GM19463 (cell line): ENCODE data around the gene UBTD1.
"Not testable (repeated sequence)": the region's sequence is repeated elsewhere in the genome, so short reads cannot be mapped to it uniquely, and the experiment has no call there.

Source experiments
- ATAC-seq: cut with Tn5 transposase; IDR thresholded peaks from one replicate; pipeline ENCODE4 v1.9.1; 2021; ENCODE audit warnings: mild to moderate bottlenecking, moderate library complexity; ENCODE audit not compliant: unreplicated experiment

UBTD1 gene

DNA sequence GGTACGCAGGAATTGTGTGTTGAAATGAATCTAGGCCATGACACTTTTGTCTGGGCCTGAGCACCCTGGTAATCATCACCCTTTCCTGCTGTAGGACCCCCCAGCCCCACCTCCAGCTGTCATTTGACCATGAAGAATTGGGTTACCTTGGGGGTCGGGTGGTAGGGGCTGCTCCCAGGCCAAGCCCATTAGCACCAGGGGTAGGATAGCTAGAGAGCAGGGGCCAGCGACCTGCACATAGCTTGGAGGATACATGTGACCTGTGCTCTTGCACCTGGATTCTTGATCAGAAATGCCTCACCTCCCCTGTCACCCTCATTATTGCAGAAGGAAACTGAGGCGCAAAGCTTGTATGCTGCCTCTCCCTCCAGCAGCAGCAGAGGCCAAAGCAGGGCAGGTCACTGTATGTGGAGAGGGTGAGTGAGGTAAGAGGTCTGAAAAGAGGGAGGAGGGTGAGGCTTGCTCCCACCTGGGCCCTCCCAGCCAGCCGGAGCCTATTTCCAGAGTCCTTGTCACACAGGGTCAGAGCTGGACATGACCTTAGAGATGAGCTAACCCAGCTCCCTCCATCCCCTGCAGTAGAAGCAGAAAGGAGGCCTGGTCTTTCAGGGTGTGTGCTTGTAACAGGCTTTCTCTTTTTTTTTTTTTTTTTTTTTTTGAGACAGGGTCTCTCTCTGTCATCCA is 38.6 kb downstream of the UBTD1 start:
- no peak for ATAC-seq

DNA sequence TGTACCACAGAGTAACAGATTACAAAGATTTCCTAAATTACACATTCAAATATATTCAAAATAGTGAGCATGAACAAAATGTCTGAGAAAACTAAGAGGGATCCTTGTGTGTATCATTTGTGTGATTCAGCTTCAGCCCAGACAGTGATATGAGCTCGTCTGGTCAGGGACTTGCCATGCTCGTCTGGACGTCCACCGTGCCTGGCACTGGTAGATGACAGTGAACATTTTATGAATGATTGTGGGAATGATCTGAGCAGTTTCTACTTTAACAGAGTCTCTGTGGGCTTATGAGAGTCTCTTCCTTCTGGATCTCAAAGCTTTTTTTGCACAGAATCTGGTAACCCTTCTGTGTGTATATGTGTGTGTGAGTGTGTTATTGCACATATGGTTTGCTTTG is 39.7 kb downstream of the UBTD1 start:
- no peak for ATAC-seq

DNA sequence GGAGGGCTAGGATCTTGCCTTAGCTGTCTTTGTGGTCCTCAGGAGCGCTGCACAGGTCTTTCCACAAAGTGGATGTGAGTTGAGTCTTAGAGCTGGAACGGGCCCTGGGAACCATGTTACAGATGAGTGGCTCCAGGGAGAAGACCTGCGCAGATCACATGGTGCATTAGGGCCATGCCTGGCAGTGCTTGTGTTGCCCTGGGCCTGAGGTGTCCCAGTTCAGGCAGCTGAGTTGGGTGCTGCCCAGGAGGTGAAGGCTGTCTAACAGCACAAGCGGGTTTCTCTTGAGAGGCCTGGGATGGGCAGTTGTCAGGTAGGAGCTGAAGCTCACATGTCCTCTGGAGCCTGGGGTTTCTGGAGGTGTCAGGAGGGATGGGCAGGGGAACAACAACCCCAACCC is 40.1 kb downstream of the UBTD1 start:
- no peak for ATAC-seq

DNA sequence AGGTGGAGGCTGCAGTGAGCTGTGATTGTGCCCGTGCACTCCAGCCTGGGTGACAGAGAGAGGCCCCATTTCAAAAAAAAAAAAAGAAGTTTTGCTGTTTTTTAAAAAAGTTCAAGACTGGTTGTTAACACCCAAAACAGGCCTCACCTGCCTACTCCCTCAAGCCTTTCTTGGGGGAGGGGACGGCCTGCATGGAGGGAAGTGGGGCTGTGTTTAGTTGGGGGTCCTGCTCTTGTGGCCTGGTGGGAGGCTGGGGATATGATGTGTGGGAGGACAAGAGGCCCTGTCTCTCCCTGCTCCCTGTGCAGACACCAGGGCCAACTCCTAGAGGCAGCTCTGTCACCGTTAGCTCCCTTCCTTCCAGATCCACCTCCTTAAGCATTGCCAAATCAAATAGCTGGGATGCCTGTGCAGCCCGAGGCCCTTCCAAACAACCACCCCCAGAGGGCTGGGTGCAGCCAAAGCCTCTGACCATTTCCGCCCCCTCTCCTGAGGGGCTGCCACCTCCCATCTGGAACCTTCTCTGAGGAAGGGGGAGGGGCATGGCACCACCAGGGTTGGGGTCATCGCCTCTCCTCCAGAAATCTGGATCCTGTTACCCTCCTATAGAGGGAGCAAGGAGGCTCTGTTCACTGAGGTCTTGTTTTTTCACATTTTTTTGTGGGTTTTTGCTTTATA is 40.9 kb downstream of the UBTD1 start:
- ATAC-seq: no peak

DNA sequence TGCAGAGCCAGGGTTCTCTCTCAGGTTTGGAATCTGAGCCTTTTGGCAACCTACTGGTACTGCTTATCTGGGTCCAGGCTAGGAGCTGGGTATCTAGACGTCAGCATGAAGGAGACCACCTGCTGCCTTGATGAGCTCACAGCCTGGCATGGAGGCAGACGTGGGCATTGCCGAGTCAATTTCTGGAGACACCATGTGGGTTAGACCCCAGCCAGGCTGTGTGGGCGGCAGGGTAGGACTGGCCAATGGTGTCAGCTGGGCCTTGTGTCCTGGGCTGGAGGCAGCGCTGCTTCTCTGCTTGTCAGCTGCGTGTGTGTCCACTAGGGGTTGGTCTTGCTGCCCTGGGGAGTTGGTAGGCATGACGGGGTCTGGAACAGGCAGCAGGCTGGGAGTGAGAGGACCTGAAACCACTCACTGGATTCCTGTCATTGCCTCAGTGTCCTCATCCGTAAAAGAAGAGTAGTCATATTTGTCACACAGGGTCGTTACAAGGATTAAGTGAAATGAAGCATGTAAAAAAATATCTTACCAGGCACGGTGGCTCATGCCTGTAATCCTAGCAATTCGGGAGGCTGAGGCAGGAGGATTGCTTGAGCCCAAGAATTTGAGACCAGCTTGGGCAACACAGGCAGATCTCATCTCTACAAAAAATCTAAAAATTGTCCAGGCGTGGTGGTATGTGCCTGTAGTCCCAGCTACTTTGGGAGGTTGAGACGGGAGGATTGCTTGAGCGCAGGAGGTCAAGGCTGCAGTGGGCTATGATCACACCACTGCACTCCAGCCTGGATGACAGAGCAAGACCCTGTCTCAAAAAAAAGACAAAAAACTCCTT is 42.2 kb downstream of the UBTD1 start:
- no peak for ATAC-seq

DNA sequence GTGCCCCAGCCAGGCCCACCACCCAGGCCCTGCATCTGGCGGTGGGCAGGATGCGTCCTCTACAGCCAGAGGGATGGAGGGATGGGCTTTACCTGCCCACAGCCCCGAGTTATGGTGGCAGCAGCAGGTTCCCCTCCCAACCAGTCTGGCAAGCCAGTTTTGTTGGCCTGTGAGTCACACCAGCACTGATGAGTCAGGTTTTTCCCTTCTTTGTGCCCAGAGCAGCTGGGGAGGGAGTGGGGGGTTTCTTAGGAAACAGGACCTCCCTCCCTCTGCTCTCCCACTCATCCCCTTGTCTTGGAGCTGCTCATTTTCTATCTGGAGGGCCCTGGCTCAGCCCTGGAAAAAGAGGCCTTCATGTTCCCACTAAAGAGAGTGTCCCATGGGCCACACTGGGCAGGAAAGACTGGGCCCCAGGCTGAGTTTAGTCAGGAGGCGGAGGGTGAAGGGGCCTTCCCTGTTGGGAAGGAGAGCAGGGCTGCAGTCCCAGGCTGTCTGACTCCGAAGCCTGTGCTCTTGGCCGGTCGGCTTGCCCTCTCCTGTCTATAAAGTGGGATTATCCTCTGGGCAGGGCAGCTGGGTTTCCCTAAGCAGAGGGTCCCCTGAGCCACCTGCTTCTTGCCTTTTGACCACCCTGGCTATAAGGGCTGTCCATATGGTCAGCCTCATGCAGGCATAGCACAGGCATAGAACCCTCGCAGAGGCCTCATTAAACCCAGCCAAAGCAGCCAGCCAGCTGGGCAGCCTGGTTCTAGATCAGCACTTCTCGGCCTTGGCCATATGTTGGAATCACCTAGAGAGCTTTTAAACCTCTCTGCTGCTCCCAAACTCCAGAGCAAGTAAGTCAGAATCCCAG is 43.7 kb downstream of the UBTD1 start:
- ATAC-seq: no peak

DNA sequence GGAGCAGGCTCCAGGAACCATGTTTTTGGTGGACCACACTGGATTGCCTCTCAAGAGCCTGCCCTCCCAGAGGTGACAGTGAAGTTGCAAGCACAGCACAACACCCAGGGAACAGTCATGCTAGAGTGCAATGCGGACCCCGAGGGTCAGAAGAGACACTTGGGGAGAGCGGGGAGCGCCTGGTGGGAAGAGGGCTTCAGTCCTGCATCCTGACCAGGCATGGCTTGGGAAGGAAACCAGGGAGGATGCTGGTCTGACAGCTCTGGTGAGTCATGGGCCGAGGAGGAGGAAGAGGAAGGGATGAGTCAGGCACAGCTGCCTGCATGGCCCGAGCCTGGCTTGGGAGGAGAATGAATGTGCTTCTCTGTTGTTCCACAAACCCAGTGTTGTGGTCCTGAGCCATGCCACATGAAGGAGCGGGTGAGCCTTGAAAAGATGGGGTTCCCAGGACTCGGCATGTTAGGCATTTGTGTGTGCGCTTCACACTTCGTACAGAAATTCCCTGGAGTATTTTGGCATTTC is 44.4 kb downstream of the UBTD1 start:
- peak; percentile 62 for ATAC-seq

DNA sequence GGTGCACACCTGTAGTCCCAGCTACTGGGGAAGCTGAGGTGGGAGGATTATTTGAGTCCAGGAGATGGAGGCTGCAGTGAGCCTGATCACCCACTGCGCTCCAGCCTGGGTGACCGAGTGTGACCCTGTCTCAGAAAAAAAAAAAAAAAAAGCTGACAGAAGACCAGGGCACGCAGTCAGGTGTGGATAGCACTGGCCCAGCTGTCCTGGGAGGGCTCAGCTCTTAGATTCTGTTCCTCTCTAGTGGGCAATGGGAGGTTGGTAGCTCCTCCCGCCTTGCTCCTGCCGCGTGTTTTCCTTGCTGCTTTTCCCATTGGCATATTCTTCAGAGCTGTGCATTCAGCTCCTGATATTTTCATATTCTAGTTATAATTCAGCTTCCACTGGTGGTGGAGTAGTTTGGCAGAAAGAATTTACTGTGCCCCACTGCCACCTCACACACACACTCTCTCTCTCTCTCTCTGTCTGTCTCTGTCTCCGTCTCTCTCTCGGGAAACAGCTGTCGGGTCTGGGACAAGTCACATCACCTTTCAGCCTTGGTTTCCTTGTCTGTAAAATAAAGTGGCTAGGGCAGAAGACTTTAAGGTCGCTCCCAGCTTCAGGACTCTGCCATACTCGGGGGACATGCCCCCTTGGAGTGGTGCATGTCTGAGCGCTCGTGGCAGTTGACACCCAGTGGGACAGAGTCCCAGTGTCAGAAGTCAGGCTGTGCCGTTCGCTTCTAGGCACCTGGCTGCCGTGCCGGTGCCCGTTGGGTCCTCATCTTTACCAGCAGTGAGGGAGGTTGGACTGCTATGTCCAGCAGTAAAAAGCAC is 47.9 kb downstream of the UBTD1 start:
- ATAC-seq: no peak

DNA sequence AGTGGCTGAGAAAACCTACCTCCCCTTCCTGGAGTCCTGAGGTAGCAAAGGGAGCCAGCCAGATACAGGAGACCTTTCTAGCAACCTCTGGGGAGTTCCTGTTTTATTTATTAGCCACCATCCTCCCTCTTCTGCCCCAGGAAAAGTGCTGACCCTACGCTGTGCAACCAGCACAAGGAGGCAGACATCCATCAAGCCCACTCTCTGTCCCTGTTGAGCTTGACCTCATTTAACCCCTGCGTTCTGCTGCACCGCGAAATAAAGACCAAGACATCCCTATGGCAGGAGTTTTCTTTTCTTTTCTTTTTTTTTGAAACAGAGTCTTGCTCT is 48.5 kb downstream of the UBTD1 start:
- no peak for ATAC-seq

DNA sequence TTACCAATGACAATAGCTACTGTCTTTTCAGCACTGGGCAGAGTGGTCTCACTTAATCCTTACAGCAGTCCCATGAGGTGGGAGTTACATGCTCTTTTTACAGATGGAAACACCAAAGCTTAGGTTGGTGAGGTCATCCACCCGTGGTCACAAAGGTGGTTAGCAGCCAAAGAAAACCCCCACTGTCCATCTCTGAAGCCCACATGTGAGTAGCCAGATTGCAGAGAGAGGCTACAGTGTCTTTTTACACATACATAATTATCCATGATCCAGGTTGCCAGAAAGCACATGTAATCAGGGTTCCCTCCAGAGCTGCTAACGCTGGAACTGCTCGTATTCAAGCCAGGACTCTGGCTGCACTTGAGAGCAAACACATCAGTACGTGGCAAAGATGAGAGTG is 49.2 kb downstream of the UBTD1 start:
- no peak for ATAC-seq

DNA sequence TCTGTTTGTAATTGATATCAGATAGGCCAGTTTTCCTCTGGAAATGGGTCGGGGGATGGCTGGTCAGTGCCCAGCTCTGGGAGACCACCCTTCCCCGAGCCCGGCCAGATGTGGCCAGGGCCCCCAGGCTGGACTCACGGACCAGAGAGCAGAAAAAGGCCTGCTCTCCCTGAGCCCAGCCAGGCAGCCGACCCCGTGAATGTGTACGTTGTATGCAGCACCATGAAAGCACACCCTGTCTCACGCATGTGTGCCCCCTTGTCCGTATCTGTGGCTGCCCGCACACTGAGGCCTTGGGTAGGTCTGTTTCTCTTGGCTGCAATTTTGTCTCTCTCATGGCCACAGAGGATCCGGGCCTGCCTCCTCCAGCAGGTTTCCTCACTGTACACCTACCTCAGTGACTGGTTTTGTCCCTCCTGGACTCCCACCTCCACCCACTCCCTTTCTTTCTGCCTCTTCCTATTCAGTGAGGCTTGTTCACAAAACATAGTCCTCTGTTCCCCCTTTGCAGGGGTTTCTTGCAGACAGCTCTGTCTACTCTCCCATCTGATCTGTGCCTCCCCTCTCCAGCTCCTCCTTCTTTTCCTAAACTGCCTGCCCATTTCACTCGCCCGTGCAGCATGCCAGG is 50.2 kb downstream of the UBTD1 start:
- no peak for ATAC-seq

DNA sequence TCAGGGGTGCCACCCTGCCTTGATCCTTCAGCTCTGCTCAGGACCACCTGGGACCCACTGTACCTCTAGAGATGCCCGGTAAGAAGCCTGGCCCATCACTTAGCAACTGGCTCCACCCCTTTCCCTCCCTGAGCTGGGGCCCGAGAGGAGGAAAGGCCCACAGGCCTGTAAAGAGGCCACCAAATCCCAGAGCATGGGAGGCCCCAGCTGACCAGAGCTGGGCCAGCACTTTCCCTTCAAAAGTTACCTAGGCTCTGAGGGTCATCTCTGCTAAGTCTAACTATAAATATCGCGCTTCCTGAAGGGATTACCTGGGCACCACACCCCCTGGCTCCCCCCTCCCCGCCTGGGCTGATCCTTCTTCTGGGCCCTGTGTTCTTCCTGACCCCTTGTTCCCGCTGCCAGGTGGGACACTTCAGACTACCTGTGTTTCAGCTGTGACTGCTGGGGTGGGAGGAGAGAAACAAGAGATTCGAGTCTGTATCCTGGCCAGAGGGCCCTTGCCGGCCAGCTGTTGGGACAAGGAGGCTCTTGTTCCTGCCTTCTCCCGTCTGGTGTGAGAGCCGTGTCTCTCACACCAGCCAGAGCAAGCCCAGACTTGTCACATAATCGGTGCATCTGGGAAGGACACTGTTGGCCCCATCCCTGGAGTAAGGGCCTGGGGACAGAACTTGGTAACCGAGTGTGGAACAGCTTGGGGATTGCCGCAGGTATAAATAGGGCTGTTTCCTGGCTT is 51.0 kb downstream of the UBTD1 start:
- ATAC-seq: no peak

DNA sequence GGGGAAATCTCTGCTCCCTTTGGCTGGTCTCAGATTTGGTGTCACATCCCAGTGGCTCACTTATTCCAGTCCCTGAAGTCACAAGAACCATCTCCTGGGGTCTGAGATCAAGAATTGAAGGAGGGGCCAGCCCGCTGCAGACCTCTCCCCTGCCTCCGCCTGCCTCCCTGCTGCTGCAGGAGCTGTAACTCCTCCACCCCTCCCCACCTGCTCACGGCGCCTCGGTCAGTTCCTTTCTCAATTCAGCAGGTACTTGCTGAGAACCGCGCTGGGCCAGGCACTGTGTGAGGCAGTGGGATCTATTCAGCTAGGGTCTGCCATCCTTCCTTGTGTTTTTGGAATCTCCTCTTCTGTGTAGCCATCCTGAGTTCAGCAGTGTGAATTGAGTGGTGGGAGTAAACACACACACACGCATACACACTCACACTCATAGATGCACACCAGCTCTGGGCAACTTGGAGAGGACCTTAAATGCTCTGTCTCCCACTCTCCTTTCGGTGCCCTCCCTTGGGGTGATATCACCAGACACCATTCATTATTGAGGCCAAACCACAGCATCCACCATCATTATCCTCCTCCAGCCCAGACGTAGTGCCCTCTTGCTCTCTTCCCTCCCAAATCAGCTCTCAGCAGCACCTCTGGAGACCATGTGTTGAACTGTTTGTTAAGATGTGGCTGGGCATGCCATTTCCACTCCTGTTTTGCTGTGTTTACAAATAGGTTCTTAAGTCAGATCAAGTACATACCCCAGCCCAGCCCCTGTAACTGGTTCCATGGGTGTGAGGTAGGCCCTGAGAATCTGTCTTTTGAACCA is 51.8 kb downstream of the UBTD1 start:
- no peak for ATAC-seq

DNA sequence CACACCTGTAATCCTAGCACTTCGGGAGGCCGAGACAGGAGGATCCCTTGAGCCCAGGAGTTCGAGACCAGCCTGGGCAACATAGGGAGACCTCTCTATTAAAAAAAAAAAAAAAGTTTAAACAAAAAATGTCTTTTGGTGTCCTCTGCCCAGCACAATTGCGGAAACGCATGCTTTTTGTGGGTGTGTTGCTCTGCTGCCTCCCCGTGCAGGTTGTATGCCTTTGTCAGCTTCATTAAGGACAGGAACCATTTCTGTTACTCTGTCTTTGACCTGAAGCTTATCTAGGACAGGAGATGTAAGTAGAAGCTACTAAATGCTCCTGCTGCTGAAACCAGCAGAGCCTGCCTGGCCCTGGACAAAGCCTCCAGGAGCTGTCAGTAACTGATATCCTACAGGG is 52.5 kb downstream of the UBTD1 start:
- no peak for ATAC-seq

DNA sequence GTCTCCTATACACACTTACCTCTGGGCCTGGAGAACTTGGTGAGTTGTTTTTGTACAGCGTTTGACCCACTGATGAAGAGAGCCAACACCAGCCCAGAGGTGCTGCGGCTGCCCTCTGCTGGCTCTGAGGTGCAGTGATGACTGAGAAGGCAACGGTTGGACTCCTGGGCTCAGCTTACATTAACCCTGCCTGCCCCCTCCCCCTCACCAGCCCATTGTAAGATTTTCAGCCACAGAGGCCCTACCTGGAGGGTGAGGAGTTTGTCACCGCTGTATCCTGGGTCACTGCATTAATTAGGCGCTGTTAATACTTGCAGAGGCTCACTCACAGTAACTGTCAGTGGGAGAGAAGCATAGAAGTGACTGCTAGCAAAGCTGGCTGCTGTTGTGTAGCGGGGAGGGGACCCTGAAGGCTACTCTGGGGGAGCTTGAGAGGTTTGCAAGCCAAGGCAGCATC is 54.9 kb downstream of the UBTD1 start:
- peak; percentile 77 for ATAC-seq

DNA sequence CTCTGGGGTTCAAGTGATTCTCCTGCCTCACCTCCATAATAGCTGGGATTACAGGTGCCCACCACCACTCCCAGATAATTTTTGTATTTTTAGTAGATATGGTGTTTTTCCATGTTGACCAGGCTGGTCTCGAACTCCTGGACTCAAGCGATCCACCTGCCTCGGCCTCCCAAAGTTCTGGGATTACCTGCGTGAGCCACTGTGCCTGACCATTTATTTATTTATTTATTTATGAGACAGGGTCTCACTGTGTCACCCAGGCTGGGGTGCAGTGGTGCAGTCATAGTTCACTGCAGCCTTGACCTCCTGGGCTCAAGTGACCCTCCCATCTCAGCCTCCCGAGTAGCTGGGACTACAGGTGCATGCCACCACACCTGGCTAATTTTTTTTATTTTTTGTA is 55.6 kb downstream of the UBTD1 start:
- ATAC-seq: not testable (repeated sequence)

DNA sequence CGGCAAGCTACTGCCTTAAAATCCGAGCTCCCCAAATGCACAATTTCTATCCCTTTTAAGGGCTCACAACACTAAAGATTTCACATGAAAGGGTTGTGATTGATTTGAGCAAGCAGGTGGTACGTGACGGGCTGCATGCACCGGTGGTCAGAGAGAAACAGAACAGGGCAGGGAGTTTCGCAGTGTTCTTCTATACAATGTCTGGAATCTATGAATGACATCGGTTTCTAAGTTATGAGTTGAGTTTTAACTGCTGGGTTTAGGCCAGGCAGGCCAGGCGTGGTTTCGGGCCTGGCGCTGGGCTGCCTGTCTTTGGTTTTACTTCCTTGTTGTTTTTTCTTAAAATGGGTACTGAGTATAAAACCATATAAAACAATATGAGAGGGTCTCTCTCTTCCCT is 56.8 kb downstream of the UBTD1 start:
- not testable (repeated sequence) for ATAC-seq
